ENCODE data around the gene SST. TPM values are rescaled to one million over a fixed set of nuclear protein-coding genes. Genes with fewer than 3 reads are reported as not detected.
A peak's percentile ranks its signal among the peaks of the same experiment; 100 is the strongest.

The SST gene
- total RNA-seq = not detected

- peak; percentile 91 for ATAC-seq
- peak; percentile 49 for DNase-seq (ENCODE audit: low spot score)
These were observed at the start of gene SST for GRCh38 chr3:187669675-187670504. TSS of gene SST (minus strand) at chr3:187670394. CDS start at chr3:187670291, 103 bp downstream.

- DNase-seq (ENCODE audit: low spot score) = peak; percentile 72
- ATAC-seq = peak; percentile 79
These were observed 49.6 kb upstream of the SST start for GRCh38 chr3:187719628-187720336.

- no peak for DNase-seq (ENCODE audit: low spot score)
- no peak for ATAC-seq
These were observed 48.6 kb upstream of the SST start for GRCh38 chr3:187718802-187719201.

- DNase-seq (ENCODE audit: low spot score) (no peak), ATAC-seq (no peak)
These were observed 47.4 kb upstream of the SST start for GRCh38 chr3:187717572-187717971.

- DNase-seq (ENCODE audit: low spot score) (peak; percentile 80), ATAC-seq (peak; percentile 96)
These were observed 44.3 kb upstream of the SST start for GRCh38 chr3:187714404-187714979.

- DNase-seq (ENCODE audit: low spot score) (no peak), ATAC-seq (peak; percentile 63)
These were observed 43.3 kb upstream of the SST start for GRCh38 chr3:187713504-187713903.

GRCh38 chr3:187709155-187709554 lies 39.0 kb upstream of the SST start:
- DNase-seq (ENCODE audit: low spot score) = no peak
- no peak for ATAC-seq

GRCh38 chr3:187708696-187709095 lies 38.5 kb upstream of the SST start:
- ATAC-seq = peak; percentile 54
- no peak for DNase-seq (ENCODE audit: low spot score)

- no peak for DNase-seq (ENCODE audit: low spot score)
- ATAC-seq = peak; percentile 20
These were observed 36.8 kb upstream of the SST start for GRCh38 chr3:187706971-187707370.

- ATAC-seq (no peak), DNase-seq (ENCODE audit: low spot score) (no peak)
These were observed 35.0 kb upstream of the SST start for GRCh38 chr3:187705164-187705563.

- no peak for DNase-seq (ENCODE audit: low spot score)
- ATAC-seq = no peak
These were observed 32.4 kb upstream of the SST start, which contains the start of gene RTP2 for GRCh38 chr3:187702507-187703033. TSS of gene RTP2 (minus strand) at chr3:187702557. CDS start at chr3:187702128, 429 bp downstream.

- ATAC-seq (no peak), DNase-seq (ENCODE audit: low spot score) (no peak)
These were observed 30.1 kb upstream of the SST start for GRCh38 chr3:187700249-187700648.

- ATAC-seq (no peak), DNase-seq (ENCODE audit: low spot score) (no peak)
These were observed 28.6 kb upstream of the SST start for GRCh38 chr3:187698499-187699399.

GRCh38 chr3:187696021-187696420 lies 25.8 kb upstream of the SST start:
- DNase-seq (ENCODE audit: low spot score) (no peak), ATAC-seq (no peak)

- DNase-seq (ENCODE audit: low spot score) (no peak), ATAC-seq (no peak)
These were observed 25.3 kb upstream of the SST start for GRCh38 chr3:187695449-187695848.

GRCh38 chr3:187694801-187695200 lies 24.6 kb upstream of the SST start:
- DNase-seq (ENCODE audit: low spot score) (no peak), ATAC-seq (no peak)

- no peak for DNase-seq (ENCODE audit: low spot score)
- no peak for ATAC-seq
These were observed 23.2 kb upstream of the SST start for GRCh38 chr3:187693431-187693830.

GRCh38 chr3:187689984-187690383 lies 19.8 kb upstream of the SST start:
- ATAC-seq = no peak
- DNase-seq (ENCODE audit: low spot score) = no peak

GRCh38 chr3:187686621-187687273 lies 16.6 kb upstream of the SST start:
- DNase-seq (ENCODE audit: low spot score) = no peak
- ATAC-seq = no peak

GRCh38 chr3:187685948-187686347 lies 15.8 kb upstream of the SST start:
- ATAC-seq (no peak), DNase-seq (ENCODE audit: low spot score) (no peak)
